ENCODE measurements around the gene OSBPL6.

DNA sequence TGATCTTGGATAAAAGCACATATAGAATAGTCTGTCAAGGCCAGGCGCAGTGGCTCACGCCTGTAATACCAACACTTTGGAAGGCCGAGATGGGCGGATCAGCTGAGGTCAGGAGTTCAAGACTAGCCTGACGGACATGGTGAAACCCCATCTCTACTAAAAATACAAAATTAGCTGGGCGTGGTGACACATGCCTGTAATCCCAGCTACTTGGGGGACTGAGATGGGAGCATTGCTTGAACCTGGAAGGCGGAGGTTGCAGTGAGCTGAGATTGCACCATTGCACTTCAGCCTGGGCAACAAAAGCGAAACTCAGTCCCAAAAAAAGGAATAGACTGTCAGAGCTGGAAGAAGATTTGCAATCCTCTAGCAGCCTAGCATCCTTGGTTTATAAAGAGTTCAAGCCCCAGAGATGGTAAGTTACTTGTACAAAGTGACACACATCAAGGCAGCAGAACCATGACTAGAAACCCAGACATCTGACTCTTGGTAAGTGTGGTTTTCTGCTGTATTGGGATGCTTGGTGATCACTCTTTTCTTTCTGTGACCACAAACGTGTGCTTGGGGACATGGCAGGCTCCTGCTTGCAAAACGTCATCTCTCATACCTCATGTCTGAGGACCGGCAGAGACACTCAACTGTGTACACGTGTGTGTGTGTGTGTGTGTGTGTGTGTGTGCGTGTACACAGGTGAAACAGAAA is 69.0 kb downstream of the OSBPL6 start:
- TF ChIP-seq, protein P1, sequence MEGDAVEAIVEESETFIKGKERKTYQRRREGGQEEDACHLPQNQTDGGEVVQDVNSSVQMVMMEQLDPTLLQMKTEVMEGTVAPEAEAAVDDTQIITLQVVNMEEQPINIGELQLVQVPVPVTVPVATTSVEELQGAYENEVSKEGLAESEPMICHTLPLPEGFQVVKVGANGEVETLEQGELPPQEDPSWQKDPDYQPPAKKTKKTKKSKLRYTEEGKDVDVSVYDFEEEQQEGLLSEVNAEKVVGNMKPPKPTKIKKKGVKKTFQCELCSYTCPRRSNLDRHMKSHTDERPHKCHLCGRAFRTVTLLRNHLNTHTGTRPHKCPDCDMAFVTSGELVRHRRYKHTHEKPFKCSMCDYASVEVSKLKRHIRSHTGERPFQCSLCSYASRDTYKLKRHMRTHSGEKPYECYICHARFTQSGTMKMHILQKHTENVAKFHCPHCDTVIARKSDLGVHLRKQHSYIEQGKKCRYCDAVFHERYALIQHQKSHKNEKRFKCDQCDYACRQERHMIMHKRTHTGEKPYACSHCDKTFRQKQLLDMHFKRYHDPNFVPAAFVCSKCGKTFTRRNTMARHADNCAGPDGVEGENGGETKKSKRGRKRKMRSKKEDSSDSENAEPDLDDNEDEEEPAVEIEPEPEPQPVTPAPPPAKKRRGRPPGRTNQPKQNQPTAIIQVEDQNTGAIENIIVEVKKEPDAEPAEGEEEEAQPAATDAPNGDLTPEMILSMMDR (IDR thresholded peaks at IDR 0.05): no peak
- TF ChIP-seq POLR2AphosphoS5 (IDR thresholded peaks at IDR 0.05): no peak

Data from sigmoid colon (tissue), 4 donors.